T-helper 1 cell treated with Interleukin-12 subunit alpha and Interleukin-12 subunit beta and Interleukin-4 antibody, amounts not matched to agents 30 ng/mL and 1 ng/mL, for 36 hours (primary cell): ENCODE data around the gene RPRML. TPM values are rescaled to one million over a fixed set of nuclear protein-coding genes. Genes with fewer than 3 reads are reported as not detected.
"Not testable (repeated sequence)": the region's sequence is repeated elsewhere in the genome, so short reads cannot be mapped to it uniquely, and the experiment has no call there.

Experiments used
- intact Hi-C: fragments of 100-400 bp; cut with micrococcal nuclease; formaldehyde crosslinking; loops from one replicate; pipeline ENCODE4 v1.15.1; 2024
- total RNA-seq: library from RNA; stranded (reverse); gene quantifications from 2 replicates; pipeline ENCODE4 v1.2.3, GENCODE V29; 2022

Gene RPRML
- not detected in 2 replicates for total RNA-seq

- intact Hi-C loops: no loop called here
These were observed at the start of gene RPRML for GRCh38 chr17:46979147-46979863. RPRML (minus strand) TSS chr17:46979253; CDS start chr17:46979007, 246 bp downstream.

- intact Hi-C loops: not testable (repeated sequence)
These were observed 37.9 kb upstream of the RPRML start for GRCh38 chr17:47016966-47017365.

- intact Hi-C loops: no loop called here
These were observed 34.3 kb upstream of the RPRML start for GRCh38 chr17:47013341-47013740.

- intact Hi-C loops: no loop called here
These were observed 33.4 kb upstream of the RPRML start for GRCh38 chr17:47012457-47012856.

GRCh38 chr17:47009759-47010594 is 30.9 kb upstream of the RPRML start:
- intact Hi-C loops: no loop called here

GRCh38 chr17:47004906-47005305 is 25.9 kb upstream of the RPRML start:
- intact Hi-C loops: loop anchor here (5.0 kb wide), 1 partner anchor 163 kb away; no protein-coding TSS in a partner anchor

GRCh38 chr17:47003864-47004263 is 24.8 kb upstream of the RPRML start:
- intact Hi-C loops: loop anchor here (5.0 kb wide), 1 partner anchor 162 kb away; no protein-coding TSS in a partner anchor

GRCh38 chr17:46995841-46996571 is 17.0 kb upstream of the RPRML start:
- intact Hi-C loops: no loop called here

GRCh38 chr17:46994993-46995392 is 15.9 kb upstream of the RPRML start:
- intact Hi-C loops: no loop called here

- intact Hi-C loops: no loop called here
These were observed 12.6 kb upstream of the RPRML start for GRCh38 chr17:46991617-46992016.

GRCh38 chr17:46989637-46990431 is 10.8 kb upstream of the RPRML start:
- intact Hi-C loops: no loop called here

- intact Hi-C loops: not testable (repeated sequence)
These were observed 8.9 kb upstream of the RPRML start for GRCh38 chr17:46987927-46988326.

GRCh38 chr17:46986366-46986765 is 7.3 kb upstream of the RPRML start:
- intact Hi-C loops: no loop called here

- intact Hi-C loops: no loop called here
These were observed 5.8 kb upstream of the RPRML start for GRCh38 chr17:46984892-46985291.

GRCh38 chr17:46984341-46984740 is 5.3 kb upstream of the RPRML start:
- intact Hi-C loops: no loop called here

GRCh38 chr17:46983782-46984181 is 4.7 kb upstream of the RPRML start:
- intact Hi-C loops: no loop called here

- intact Hi-C loops: no loop called here
These were observed 3.5 kb upstream of the RPRML start for GRCh38 chr17:46982577-46982976.

GRCh38 chr17:46978489-46979146 is 435 bp downstream of the RPRML start:
- intact Hi-C loops: no loop called here

GRCh38 chr17:46977750-46978488 is 1.1 kb downstream of the RPRML start:
- intact Hi-C loops: no loop called here

- intact Hi-C loops: no loop called here
These were observed 1.7 kb downstream of the RPRML start for GRCh38 chr17:46977348-46977747.
